AG04449 (cell line): Measurements from ENCODE around the gene PRRC2B.

Source experiments
- CTCF ChIA-PET: fragments of 350-600 bp; formaldehyde crosslinking; extraction: SDS; loops from one replicate; lab custom pipeline; 2021; ENCODE audit warnings: antibody characterized with exemption; lab: Yijun Ruan, JAX
- POLR2A ChIA-PET: fragments of 400-600, 350-600 bp; formaldehyde crosslinking; extraction: SDS; loops from one replicate; lab custom pipeline; 2020; ENCODE audit warnings: antibody characterized with exemption, inconsistent platforms; lab: Yijun Ruan, JAX
- DNase-seq: peaks from one replicate; pipeline ENCODE4 v3.0.0-alpha.2; 2010; ENCODE audit warnings: low read depth, low spot score
- H3K4me3 ChIP-seq: 2 replicates; pipeline ENCODE4 v1.5.1; 2011; ENCODE audit warnings: low read depth, mild to moderate bottlenecking, control low read depth, low read length
- TF ChIP-seq, protein P1 (sequence below): IDR thresholded peaks from one replicate; pipeline ENCODE4 v1.5.1; 2011; ENCODE audit warnings: mild to moderate bottlenecking, moderate library complexity, low read length, control low read depth, inconsistent platforms; ENCODE audit not compliant: insufficient read depth; ENCODE audit errors: missing control alignments

The PRRC2B gene

DNA sequence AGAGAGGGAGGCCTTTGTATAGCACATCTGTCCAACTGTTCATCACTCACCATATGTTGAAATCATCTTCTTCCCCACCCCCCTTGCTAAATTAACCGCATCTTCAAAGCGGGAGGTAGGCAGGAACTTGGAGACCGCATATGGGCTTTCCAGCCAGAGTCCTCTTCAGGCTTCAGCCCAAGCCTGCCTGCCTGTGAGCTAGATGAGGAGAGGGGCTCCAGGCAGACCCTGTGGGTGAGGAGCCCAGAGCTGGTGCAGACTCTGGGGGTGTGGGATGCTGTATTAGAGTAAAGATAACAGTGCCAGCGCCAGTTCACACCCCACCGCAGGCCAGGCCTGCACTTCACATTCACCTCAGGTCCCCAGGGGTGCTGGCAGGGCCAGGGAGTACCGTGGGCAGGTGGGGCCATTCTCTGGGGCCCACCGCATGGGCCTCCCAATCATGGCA lies 16.2 kb downstream of the PRRC2B start:
- H3K4me3 ChIP-seq = no peak overlapping the region
- DNase-seq = no peak
- ChIA-PET POLR2A (no interaction called here), CTCF (interaction anchor here (0.9 kb wide), 1 partner anchor 31 kb away, joined by 3 read pairs; no protein-coding TSS in a partner anchor)
- TF ChIP-seq, protein P1, sequence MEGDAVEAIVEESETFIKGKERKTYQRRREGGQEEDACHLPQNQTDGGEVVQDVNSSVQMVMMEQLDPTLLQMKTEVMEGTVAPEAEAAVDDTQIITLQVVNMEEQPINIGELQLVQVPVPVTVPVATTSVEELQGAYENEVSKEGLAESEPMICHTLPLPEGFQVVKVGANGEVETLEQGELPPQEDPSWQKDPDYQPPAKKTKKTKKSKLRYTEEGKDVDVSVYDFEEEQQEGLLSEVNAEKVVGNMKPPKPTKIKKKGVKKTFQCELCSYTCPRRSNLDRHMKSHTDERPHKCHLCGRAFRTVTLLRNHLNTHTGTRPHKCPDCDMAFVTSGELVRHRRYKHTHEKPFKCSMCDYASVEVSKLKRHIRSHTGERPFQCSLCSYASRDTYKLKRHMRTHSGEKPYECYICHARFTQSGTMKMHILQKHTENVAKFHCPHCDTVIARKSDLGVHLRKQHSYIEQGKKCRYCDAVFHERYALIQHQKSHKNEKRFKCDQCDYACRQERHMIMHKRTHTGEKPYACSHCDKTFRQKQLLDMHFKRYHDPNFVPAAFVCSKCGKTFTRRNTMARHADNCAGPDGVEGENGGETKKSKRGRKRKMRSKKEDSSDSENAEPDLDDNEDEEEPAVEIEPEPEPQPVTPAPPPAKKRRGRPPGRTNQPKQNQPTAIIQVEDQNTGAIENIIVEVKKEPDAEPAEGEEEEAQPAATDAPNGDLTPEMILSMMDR = no peak

DNA sequence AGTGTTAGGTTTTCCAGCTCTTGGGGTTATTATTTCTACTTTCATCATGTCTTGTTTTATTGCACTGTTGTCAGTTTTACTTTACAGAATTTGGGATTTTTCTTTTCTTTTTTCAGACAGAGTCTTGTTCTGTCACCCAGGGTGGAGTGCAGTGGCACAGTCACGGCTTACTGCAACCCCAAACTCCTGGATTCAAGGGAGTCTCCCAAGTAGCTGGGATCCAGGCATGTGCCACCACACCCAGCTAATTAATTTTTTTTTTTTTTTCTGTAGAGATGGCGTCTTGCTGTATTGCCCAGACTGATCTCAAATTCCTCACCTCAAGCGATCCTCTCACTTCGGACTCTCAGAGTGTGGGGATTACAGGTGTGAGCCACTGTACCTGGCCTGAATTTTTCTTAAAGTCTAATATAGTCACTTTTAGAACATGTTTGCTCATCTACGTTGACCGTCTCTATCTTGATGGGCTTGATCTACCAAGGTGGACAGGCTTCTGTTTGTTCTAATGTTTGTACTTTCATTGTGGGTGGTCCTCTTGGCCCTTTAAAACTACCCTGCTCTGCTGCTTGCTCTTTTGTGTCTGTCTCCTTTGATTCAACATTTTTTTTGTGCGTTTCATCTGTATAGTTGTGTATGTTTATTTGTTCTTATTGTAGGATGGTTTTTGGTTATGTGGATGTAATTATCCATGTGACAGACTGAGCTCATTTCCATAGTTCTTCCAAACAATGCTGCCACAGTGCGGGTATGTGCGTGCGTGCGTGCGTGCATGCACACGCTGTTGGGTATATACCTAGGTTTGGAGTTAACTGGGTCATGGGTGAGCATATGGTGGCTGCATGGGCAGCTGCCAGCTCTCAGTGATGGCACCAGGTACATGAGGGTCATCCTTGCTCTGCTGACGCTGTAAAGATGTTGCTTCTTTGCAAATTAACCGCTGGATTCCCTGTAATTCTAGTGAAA lies 18.1 kb downstream of the PRRC2B start:
- H3K4me3 ChIP-seq = no peak overlapping the region
- TF ChIP-seq, protein P1 = no peak
- no peak for DNase-seq
- ChIA-PET POLR2A (interaction anchor here (1.1 to 1.6 kb wide), 2 partner anchors 18 to 21 kb away, joined by 3 to 4 read pairs; no protein-coding TSS in a partner anchor), CTCF (interaction anchor here (0.6 to 1.5 kb wide), 7 partner anchors 11 to 86 kb away, joined by 3 to 4 read pairs (median 3); no protein-coding TSS in a partner anchor)

DNA sequence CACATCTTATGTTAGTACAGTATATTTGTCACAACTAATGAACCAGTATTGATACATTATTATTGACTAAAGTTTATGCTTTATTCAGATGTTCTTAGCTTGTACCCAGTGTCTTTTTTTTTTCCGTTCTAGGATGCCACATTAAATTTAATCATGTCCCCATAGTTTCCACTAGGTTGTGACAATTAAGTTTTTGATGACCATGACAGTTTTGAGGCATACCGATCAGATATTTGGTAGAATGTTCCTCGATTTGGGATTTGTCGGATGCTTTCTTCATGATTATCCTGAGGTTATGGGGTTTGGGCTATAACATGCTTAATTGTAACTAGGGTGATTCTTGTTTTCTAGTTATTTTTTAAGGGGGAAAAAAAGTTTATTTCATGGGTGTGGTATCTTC lies 22.6 kb downstream of the PRRC2B start:
- ChIA-PET POLR2A (interaction anchor here (0.6 kb wide), 1 partner anchor 199 kb away, joined by 3 read pairs; no protein-coding TSS in a partner anchor), CTCF (interaction anchor here (1.5 to 2.5 kb wide), 2 partner anchors 10 kb away, joined by 3 to 8 read pairs; no protein-coding TSS in a partner anchor)
- TF ChIP-seq, protein P1 = no peak
- DNase-seq = no peak
- no peak overlapping the region for H3K4me3 ChIP-seq

DNA sequence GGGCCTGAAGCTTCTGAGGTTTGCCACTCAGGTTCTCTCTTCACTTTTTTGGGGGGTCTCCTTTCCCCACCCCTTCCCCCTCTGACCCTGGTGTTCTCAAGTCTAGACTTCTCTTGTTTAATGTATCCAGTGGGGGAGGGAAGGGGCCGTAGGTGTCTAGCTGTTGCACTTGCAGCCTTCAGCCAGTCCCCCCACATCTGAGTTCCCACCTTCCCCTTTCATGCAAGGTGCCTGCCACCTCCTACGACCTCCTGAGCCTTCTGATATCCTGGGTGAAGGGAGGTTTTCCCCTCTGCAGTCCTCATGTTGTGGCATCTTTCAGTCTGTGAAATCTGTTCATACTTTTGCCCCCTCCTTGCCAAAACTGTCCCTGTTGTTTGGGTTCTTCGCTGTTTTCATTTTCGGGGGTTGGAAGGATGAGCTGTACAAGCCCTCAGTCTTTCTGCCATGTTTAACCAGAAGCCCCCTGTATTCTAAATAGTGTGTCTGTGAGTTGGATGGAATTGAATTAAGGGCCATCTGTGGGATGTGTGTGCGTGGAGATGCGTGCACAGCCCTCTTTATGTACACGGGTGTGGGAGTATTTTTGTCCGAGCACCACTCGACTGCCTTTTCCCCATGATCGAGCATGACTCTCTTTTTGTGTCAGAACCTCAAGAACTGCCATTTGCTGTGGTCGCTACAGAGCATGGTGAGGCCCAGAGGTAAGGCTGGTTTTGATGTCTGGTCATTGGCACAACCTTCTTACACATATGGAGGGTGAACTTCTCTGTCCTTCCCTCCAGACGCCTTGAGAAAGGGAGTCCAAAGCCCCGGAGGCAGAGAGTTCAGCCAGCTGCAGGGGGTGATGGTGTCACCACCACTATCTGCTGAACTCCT lies 23.6 kb downstream of the PRRC2B start:
- no peak overlapping the region for H3K4me3 ChIP-seq
- ChIA-PET POLR2A (interaction anchor here (0.8 to 1.5 kb wide), 2 partner anchors 12 to 16 kb away, joined by 3 read pairs; no protein-coding TSS in a partner anchor), CTCF (interaction anchor here (1.0 to 2.5 kb wide), 4 partner anchors 9 to 68 kb away, joined by 3 to 8 read pairs (median 6); no protein-coding TSS in a partner anchor)
- DNase-seq = no peak
- TF ChIP-seq, protein P1 = no peak

DNA sequence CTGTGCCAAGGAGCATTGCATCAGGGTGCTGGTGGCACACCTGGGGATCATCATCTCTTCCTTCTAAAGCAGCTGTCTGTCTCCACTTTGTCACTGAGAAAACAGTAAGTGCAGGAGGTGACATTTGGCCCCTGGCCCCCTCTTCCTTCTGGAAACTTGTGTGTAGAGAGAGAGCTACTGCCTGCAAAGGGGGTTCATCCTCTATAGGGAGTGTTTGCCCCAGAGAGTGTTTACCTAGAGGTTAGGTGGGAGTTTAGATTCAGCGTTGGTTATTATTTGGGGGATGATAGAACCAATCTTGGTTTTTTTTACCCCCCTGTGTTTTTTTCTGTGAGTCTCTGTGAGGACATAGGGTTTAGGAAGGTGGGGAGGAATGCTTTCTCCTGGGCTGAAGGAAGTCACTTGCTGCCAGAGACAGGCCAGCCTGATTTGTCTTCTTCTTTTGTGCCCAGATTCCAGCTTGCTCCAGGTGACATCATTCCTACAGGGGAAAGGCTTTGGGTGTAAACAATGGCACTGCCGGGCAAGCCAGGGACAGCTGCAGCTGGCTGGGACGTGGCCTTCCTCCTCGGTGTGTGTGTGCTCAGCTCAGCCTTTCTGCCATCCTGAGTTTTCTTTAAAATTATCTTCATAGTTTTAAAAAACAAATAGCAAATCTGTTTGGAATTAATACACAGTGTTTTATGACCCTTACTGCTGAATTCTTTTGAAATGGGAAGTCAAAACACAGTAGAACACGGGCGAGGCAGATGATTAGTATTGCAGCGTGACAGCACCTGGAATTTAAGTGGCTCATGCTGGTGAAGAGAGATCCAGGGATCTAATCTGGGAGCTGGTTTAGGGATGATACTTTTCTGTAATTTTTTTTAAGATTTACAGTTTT lies 24.5 kb downstream of the PRRC2B start:
- CTCF ChIA-PET = interaction anchor here (0.6 to 1.7 kb wide), 5 partner anchors 10 to 68 kb away, joined by 3 to 6 read pairs (median 4); no protein-coding TSS in a partner anchor
- no peak for DNase-seq
- TF ChIP-seq, protein P1 = no peak
- POLR2A ChIA-PET = interaction anchor here (0.8 to 1.5 kb wide), 2 partner anchors 13 to 15 kb away, joined by 3 read pairs; no protein-coding TSS in a partner anchor
- H3K4me3 ChIP-seq = no peak overlapping the region; the same call in 1 of the 2 replicates
